ENCODE results near the gene LRP11.
"Not testable (repeated sequence)": the region's sequence is repeated elsewhere in the genome, so short reads cannot be mapped to it uniquely, and the experiment has no call there.

Gene LRP11

DNA sequence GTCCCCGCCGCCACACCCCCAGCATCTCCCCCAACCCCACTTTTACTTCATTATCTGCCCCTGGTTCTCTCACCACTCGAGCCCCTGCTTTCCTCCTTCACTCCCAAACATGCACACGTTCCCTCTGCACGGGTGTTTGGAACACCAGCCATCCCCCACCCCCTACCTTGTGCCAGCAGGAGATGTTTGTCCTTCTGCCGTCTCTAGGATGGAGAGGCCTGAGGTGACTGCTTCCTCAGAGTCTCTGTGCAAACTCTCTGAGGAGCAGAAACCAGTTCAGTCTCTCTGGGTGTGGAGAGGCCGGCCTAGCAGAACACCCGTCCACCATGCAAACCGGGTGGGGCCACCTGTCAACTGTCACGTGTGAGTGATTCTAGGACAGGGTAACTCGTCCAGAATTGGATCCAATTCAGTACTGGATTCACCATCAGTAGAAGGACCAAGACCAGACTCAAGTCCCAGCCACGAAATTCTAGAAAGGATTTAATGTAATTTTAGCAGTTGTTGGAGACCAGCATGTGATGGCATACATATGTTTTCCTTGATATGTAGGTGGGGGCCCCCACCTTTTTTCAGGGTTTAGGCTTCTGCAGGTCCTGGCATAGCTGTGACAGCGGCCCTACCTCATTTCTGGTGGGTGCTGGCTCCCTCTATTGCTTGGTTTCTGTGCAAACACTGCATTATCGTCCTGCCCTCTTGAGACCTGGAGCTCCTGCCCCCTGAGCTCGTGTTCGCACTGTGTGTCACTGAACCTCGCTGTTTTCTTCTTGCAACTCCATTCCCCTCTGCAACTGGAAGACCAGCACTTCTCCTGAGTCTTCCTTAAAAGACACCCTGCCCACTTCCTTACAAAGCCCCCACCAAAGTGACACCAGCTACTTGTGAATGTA is 33.9 kb upstream of the LRP11 start, which contains the start of gene RAET1E:
Gene RAET1E (minus strand): TSS at position 259 of the 890 bp plus-strand sequence. CDS start 7,212 bp downstream, outside the sequence.
- no peak for DNase-seq

DNA sequence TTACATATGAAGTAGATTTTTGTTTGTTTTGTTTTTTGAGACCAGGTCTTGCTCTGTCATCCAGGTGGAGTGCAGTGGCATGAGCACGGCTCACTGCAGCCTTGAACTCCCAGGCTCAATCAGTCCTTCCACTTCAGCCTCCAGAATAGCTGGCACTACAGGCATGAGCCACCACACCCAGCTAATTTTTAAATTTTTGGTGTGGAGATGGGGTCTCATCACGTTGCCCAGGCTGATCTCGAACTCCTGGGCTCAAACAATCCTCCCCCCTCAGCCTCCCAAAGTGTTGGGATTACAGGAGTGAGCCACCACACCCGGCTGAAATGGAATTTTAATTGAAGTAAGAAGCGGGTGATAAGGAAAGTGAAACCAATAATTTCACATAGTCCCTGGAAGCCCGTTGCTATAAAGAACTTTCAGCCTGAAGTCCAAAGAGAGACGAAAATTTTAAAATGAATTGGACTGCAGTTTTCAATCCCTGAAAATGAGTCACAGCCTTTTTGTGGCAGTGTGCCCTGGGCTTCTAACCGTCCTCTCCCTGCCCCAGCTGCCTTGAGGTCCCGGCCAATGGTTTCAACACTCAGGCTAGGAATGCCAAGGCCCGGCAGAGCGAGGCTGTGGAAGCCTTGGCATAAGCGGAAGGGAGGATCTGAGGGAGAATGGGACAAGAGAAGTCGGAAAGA is 33.0 kb upstream of the LRP11 start:
- no peak for DNase-seq

DNA sequence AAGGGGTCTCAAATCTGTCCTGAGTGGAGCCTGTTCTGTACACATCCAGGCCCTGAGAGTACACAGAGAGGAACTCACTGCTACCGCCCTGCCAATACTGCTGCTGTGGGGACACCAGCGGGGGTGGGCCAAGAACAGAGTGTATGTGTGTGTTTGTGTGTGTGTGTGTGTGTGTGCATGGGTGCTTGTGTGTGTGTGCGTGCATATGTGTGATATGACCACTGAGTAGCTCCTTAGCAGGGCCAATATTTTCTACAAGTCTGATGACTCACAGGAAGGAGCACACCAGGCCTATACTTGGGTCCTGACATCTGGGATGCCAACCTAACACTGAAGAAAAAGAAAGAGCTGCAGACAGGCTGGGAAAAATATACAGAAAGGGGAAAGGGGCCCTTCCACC is 32.3 kb upstream of the LRP11 start:
- no peak for DNase-seq

DNA sequence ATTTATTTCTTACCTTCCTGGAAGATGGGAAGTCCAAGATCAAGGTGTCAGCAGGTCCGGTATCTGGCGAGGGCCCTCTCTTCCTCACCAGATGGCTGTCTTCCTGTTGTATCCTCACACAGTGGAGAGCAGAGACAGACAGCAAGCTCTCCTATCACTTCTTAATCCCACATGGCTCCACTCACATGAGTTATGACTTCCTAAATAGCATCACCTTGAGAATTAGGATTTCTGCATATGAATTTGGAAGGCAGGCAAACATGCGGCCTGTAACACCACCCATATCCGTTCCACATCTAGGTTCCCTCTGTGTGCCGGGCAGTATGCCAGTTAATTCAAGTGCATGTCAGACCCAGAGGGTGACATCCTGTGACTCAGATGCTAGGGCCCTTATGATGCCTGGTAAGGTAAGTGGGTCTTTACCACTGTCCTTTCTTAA is 31.7 kb upstream of the LRP11 start:
- DNase-seq, result no peak

DNA sequence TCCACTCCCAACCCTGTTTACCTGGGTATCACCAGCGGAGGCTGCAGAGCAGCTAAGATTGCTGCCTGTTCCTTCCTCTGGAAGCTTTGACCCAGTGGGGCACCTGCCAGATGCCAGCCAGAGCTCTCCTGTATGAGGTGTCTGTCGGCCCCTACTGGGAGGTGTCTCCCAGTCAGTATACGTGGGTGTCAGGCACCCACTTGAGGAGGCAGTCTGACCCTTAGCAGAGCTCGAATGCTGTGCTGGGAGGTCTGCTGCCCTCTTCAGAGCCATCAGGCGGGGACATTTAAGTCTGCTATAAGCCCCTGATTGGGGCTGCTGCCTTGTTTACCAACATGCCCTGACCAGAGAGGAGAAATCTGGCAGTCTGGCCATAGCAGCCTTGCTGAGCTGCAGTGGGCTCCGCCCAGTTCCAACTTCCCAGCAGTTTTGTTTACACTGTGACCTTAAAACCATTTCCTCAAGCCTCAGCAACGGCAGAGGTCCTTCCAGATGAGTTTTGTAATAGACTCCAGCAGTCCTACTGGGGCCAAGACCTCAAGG is 31.0 kb upstream of the LRP11 start:
- no peak for DNase-seq

DNA sequence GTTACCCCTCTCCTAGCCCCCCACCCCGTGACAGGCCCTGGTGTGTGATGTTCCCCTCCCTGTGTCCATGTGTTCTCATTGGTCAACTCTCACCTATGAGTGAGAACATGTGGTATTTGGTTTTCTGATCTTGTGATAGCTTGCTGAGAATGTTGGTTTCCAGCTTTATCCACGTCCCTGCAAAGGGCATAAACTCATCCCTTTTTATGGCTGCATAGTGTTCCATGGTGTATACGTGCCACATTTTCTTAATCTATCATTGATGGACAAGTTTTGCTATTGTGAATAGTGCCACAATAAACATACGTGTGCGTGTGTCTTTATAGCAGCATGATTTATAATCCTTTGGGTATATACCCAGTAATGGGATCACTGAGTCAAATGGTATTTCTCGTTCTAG is 27.7 kb upstream of the LRP11 start:
- DNase-seq, result not testable (repeated sequence)

DNA sequence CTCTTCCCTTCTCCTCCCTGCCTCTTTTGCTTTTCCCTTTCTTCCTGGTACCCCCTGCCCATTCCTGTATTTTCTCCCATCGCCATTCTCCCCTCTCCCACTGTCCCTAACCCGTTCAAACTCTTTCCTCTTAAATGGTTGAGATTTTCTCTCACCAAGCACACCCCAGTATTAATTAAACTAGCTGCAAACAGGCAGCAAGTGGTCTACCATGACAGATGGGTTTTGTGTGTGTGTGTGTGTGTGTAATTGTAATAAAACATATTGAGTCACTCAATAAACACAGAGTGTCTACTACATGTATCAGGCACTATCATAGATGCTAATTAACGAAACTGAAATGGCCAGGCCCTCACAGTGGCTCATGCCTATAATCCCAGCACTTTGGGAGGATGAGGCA is 27.1 kb upstream of the LRP11 start:
- DNase-seq, result no peak

DNA sequence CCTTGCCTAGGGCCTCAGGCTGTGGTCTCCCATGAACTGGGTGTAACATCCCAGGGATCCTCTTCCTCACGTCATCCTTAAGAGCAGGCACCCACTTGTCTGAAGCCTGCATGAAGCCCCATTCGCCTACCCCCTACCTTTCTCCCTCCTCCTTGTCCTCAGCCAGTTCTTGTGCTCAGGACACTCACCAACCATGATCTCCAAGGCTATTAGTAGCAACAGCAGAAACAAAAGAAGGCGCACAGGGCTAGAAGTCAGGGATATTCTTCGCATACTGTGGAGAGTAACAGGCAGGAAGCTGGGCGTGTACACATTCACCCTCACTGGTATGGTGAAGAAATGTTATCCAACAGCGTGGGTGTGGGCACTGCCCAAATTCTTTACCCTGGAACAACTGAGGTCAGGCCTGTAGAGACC is 26.5 kb upstream of the LRP11 start:
- no peak for DNase-seq

DNA sequence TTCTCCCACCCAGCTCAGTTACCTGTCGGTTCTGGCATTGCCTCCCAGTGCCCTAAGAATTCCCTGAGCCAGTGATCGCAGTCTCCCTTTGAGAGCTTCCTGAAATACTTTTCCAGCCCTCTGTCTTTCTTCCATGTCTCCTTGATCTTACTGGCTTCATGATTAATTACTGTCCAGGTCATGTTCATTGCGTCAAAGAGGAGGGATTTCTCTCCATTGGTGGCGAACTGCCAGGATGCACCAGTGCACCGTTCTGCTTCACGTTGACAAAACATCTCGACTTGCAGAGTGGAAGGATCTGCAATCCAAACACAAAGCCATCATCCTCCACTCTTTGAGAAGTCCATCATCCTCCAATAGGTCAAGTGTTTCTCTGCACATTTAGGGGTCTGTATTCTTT is 25.2 kb upstream of the LRP11 start:
- DNase-seq, result no peak

DNA sequence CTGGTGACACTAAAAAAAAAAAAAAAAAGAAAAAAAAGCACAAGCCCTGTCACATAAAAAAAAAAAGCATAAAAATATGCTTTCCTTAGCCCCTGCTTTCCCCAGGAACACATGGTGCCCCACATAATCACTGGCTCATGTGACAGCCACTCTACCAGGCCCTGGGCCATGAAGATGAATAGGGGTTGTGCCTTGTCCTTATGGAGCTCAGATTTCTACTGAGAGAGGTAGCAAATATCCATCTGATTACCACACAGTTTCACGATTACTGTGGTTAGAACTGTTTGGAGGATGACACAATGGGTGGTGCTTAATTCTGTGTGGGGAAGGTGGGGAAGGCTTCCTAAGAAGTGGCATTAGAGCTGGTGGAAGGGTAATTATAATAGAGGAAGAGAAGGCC is 24.5 kb upstream of the LRP11 start:
- DNase-seq, result no peak

DNA sequence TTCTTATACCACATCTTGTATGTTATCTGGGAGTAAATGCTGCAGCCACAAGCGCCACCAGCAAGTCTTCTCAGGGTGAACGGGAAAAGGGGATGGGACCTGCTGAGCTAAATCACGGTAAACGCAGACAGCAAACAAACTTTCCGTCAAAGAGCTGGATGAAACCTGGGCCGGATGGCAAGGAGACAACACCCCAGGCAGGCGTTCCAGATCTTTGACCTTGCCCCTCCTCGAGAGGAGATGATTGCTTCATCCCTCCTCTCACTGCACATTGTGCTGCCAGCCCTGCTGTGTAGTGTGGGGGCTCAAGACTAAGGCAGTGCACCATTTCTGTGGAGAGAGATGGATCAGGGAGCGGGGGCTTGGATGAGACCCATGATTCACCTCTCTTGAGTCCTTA is 23.9 kb upstream of the LRP11 start:
- no peak for DNase-seq

DNA sequence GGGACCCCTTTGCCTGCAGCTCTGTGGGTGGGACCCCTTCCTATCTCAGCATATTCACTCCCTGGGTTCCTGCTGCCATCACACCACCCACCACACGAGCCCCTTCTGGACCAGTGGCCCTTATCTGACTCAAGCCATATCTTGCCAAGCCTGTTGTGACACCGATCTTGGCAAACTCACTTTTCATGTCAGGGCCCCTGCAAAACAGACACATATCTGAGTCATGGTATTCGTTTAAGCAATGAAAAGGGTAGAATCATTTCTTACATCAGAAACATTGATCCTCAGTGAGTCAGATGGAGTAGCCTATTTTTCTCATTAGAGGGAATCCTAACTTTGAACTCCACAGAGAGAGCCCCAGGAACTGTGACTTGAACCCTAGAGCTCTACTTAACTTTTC is 23.2 kb upstream of the LRP11 start:
- DNase-seq, result no peak

DNA sequence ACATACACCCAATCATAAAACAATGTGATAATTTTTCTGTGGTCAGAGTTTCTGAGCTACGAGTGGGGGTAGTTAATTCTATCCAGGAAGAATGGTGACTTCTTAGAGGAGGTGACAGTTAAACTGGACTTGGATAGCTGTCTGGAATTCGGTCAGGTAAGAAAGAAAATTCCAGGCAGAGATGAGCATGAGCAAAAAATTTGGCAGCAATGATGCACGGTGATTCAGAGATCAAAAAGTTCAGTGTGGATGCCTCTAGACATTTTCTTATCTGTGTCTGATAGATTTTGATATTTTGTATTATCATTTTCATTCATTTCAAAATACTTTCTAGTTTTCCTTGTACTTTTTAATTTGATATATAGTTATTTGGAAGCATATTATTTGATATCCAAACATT is 21.7 kb upstream of the LRP11 start:
- DNase-seq, result no peak

DNA sequence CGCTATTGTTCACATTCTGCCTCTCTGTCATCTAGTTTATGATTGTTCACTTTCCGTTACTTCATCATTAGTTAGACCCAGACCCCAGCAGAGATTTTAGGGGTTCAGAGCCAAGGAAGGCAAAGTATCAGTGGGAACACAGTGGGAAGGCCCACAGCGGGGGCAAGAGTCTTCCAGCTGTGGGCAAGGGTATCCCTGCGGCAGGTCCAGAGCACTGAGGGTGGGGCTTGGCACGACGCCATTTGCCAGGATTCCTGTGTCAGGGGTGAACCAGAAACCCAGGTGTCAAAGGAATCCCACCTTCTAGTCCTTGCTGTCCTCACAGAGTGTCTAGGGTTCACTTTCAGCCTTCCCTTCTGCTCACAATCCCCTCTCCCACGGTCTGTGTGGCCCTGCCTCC is 20.5 kb upstream of the LRP11 start:
- no peak for DNase-seq

DNA sequence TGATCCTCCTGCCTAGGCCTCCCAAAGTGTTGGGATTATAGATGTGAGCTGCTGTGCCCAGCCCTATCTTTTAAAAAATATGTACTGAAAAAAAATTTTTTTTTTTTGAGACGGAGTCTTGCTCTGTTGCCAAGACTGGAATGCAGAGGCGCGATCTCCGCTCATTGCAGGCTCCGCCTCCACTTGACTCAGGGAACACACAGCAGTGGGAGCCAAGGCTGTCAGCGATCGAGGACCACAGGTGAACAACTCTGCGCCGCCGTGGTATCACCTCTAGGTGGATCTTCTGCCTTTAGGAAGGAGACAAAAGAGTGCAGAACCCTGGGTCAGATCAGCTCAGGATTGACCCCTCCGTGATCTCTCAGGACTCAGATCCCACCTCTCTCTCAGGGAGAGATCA is 20.1 kb upstream of the LRP11 start:
- DNase-seq, result no peak

DNA sequence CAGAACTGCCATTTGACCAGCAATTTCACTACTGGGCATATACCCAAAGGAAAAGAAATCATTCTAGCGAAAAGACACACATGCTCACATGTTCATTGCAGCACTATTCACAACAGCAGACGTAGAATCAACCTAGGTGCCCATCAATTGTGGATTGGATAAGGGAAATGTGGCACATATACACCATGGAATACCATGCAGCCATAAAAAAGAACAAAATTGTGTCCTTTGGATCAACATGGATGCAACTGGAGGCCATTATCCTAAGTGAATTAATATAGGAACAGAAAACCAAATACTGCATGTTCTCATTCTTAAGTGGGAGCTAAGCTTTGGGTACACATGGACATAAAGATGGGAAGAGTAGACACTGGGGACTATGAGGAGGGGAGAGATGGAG is 17.7 kb upstream of the LRP11 start:
- DNase-seq, result no peak

DNA sequence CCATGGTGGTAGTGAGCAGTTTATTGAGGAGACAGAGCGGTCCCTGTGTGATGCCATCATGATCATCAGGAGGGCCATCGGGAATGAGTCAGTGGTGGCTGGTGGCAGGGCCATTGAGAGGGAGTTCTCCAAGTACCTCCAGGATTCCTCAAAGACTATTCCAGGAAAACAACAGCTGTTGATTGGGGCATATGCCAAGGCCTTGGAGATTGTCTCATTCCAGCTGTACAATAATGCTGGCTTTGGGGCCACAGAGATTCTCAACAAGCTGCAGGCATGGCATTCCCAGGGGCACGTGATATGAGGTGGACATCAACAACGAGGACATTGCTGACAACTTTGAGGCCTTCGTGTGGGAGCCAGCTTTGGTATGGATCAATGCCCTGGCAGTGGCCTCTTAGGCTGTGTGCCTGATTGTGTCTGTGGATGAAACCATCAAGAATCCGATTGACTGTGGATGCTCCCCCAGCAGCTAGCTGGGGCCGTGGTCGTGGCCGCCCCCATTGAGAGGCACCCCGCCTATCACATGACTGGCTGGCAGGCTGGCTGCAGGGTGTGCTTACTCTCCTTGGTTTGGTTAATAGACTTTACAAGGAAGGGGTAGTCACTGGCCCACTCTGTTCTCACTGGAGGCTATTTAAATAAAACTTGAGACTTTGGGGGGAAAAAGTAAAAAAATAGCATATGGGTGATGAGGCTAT is 17.1 kb upstream of the LRP11 start:
- DNase-seq, result no peak

DNA sequence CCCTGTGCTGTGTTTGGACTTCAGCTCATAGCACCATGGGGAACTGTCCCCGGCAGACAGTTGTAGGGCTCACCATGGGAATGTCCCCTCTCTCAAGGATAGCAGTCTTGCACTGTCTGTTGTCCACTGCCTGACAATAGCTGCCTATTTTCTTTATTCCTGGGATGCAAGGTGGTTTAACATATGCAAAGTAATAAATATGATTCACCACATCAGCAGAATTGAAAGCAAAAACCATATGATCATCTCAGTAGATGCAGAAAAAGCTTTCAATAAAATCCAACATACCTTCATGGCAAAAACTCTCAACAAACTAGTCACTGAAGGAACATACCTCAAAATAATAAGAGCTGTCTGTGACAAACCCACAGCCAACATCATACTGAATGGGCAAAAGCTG is 13.5 kb upstream of the LRP11 start:
- DNase-seq, result no peak

DNA sequence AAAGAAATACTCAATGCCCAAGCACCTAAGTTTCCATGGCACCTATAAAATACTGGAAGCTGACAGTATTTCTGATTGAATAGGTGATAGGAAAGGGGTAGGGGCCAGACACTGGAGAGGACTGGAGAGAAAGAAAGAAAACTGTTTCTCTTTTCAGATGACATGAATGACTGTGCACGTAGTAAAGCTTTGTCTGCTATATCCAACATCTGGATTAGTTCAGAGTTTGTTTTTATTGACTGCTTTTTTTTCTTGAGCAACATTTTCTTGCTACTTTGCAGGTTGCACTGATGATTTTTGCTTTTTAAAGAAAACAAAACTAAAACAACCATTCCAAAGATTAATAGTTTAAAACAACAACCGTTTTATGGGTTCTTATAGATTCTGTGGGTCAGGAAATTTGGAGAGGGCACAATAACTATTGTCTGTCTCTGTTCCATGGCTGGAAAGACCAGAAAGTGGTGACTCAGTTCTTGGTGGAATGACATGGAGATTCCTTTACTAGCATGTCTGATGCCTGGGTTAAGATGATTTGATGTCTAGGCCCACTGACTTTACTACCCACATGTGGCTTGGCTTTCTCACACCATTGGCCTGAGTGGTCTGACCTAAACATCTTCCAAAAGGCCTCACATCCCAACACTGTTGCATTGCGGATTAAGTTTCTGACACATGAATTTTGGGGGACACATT is 12.2 kb upstream of the LRP11 start:
- no peak for DNase-seq

DNA sequence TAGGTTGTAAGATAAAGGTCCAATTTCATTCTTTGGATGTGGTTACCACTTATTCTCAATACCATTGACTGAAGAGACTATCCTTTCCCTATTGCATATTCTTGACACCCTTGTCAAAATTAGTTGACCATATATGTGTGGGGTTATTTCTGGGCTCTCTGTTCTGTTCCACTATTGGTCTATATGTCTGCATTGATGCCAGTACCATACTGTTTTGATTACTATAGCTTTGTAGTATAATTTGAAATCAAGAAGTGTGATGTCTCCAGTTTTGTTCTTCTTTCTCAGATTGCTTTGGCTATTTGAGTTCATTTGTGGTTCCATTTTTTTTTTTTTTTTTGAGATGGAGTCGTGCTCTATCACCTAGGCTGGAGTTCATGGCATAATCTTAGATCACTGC is 8.1 kb upstream of the LRP11 start:
- DNase-seq, result no peak

DNA sequence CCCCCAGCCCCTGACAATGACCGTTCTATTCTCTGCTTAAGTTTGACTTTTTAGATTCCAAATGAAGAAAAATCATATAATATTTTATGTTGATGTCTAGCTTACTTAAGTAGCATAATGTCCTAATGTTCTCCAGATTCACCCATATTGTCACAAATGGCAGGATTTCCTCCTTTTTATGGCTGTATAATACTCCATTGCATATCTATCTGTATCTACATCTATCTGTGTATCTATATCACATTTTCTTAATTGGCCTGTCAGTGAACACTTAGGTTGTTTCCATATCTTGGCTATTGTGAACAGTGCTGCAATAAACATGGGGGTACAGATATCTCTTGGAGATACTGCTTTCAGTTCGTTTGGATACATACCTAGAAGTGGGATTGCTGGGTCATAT is 7.0 kb upstream of the LRP11 start:
- no peak for DNase-seq

DNA sequence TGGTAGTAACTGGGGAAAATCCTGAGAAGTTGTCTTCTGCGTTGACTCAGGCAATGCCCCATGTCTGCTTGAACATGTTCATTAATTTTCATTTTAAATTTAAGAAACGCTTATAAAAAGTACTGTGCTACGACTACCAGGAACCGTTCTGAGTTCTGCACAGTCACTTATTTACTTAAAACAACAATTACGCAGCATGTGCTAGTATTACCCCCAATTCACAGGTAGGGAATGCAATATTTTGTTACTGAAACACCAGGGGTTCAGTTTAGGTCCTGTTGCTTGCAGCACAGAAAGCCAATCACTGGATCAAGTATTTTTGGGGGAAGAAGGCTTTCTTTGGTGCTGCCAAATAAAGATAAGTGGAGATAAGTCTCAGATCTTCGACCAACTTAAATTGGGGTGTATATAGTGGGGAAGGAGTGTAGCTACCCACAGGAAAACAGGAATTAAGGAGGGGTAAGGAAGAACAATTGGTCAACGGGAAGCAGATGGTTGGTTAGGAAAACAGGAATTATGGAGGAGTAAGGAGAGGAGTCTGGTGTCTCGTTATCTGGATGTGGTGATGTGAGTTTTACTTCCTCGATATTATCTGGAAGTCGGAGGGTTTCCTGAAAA is 5.2 kb upstream of the LRP11 start:
- no peak for DNase-seq

Measured in effector CD8-positive, alpha-beta T cell (primary cell).